ENCODE data around the gene BLMH. TPM values are rescaled to one million over a fixed set of nuclear protein-coding genes. Genes with fewer than 3 reads are reported as not detected.

BLMH gene
- total RNA-seq, 1 experiment from 2014 or later = 20.7 TPM

- Histone ChIP-seq H4K20me1 (ENCODE audit: insufficient read depth) (no peaks in the 10 kb centered on the region), H3F3A (ENCODE audit: insufficient read depth, low read depth) (no peaks in the 10 kb centered on the region), H3K4me3 (no peak overlapping the region), H3K9me2 (ENCODE audit: insufficient read depth) (no peaks in the 10 kb centered on the region), H3K36me3 (ENCODE audit: low read depth) (0 out of 2 replicates have a peak, but pooled peaks cover 5% of the 10 kb centered on the region), H3K9me3 (ENCODE audit: insufficient read depth, low read depth) (no peaks in the 10 kb centered on the region), H3K4me2 (no peak overlapping the region), H3K27me3 (ENCODE audit: insufficient read depth, low read depth) (no peaks in the 10 kb centered on the region), H2AFZ (no peak overlapping the region), H3K79me2 (ENCODE audit: low read depth) (no peaks in the 10 kb centered on the region), H3K4me1 (replicated peaks; ENCODE audit: insufficient read depth) (no peaks in the 10 kb centered on the region), H3K27ac (no peak overlapping the region)
- POLR2A ChIA-PET (ENCODE audit: unreplicated experiment) = no interaction called here
- intact Hi-C loops (cut with micrococcal nuclease; ENCODE audit: unreplicated experiment) = no loop called here
- BruUV-seq (replicated peaks) = no TSS peak
- no peak for DNase-seq
- TF ChIP-seq CTCF (conservative IDR thresholded peaks at IDR 0.05) (no peak), EZH2 (IDR thresholded peaks at IDR 0.05; ENCODE audit: low read depth) (no peak)
- CTCF ChIA-PET = no interaction called here
These were observed 39.8 kb downstream of the BLMH start for GRCh38 chr17:30251931-30252330.

DNA sequence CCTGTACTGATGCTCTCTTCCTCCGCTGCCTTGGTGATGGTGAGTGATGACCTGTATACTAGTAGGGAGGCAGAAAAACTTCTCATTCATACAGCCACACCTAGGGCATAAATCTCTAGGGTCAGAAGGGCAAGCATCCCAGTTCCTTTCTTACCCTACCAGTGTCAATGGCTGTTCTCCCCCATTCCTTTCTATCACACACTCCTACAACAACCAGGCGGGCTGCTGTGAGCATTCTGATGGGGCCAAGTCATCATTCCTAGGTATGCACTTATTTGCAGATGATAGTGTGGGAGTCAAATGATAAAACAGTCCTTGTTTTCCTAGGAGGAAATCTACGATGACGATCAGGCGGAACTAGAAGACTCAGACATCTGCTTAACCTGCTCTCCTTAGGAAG is 42.3 kb downstream of the BLMH start:
- Histone ChIP-seq H3K9me2 (ENCODE audit: insufficient read depth) (no peaks in the 10 kb centered on the region), H3K27me3 (ENCODE audit: insufficient read depth, low read depth) (no peaks in the 10 kb centered on the region), H3K79me2 (ENCODE audit: low read depth) (no peaks in the 10 kb centered on the region), H4K20me1 (ENCODE audit: insufficient read depth) (no peaks in the 10 kb centered on the region), H3K4me2 (no peak overlapping the region), H3K4me1 (replicated peaks; ENCODE audit: insufficient read depth) (no peaks in the 10 kb centered on the region), H3K9me3 (ENCODE audit: insufficient read depth, low read depth) (no peaks in the 10 kb centered on the region), H3K4me3 (no peak overlapping the region), H3K27ac (no peak overlapping the region), H2AFZ (no peak overlapping the region), H3K36me3 (ENCODE audit: low read depth) (0 out of 2 replicates have a peak, but pooled peaks cover 3% of the 10 kb centered on the region), H3F3A (ENCODE audit: insufficient read depth, low read depth) (no peaks in the 10 kb centered on the region; the same call in 1 of the 2 replicates)
- CTCF ChIA-PET = no interaction called here
- no TSS peak for BruUV-seq (replicated peaks)
- intact Hi-C loops (cut with micrococcal nuclease; ENCODE audit: unreplicated experiment) = no loop called here
- TF ChIP-seq EZH2 (IDR thresholded peaks at IDR 0.05; ENCODE audit: low read depth) (no peak), CTCF (conservative IDR thresholded peaks at IDR 0.05) (no peak)
- POLR2A ChIA-PET (ENCODE audit: unreplicated experiment) = no interaction called here
- DNase-seq = no peak

DNA sequence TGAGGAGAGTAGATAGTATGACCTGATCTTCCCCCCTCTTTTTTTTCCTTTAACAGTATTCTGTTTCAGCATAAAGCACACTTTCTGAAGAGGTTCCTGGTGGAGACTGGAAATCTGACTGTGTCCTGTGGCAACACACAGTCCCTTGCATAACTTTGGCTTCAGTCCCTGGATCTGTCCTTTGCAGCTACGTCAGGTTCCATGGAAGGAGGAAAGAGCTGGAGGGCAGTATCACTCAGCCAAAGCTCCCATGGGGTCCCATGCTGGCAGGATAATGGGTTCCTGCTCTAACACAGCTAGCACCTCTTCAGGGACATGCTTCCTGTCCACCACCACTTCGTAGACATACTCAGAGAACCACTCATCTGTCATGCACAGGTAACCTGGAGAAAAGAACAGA is 43.0 kb downstream of the BLMH start:
- Histone ChIP-seq H3K9me2 (ENCODE audit: insufficient read depth) (no peaks in the 10 kb centered on the region), H3K4me2 (no peak overlapping the region), H3K4me1 (replicated peaks; ENCODE audit: insufficient read depth) (no peaks in the 10 kb centered on the region), H3F3A (ENCODE audit: insufficient read depth, low read depth) (no peaks in the 10 kb centered on the region; the same call in 1 of the 2 replicates), H3K4me3 (no peak overlapping the region), H3K79me2 (ENCODE audit: low read depth) (no peaks in the 10 kb centered on the region), H3K36me3 (ENCODE audit: low read depth) (0 out of 2 replicates have a peak, but pooled peaks cover 3% of the 10 kb centered on the region), H4K20me1 (ENCODE audit: insufficient read depth) (no peaks in the 10 kb centered on the region), H2AFZ (no peak overlapping the region), H3K9me3 (ENCODE audit: insufficient read depth, low read depth) (no peaks in the 10 kb centered on the region), H3K27ac (no peak overlapping the region), H3K27me3 (ENCODE audit: insufficient read depth, low read depth) (no peaks in the 10 kb centered on the region)
- CTCF ChIA-PET = no interaction called here
- BruUV-seq (replicated peaks) = no TSS peak
- POLR2A ChIA-PET (ENCODE audit: unreplicated experiment) = no interaction called here
- TF ChIP-seq EZH2 (IDR thresholded peaks at IDR 0.05; ENCODE audit: low read depth) (no peak), CTCF (conservative IDR thresholded peaks at IDR 0.05) (no peak)
- intact Hi-C loops (cut with micrococcal nuclease; ENCODE audit: unreplicated experiment) = no loop called here
- DNase-seq = no peak

Measured in PC-9 (cell line).